GM12878 (cell line): ENCODE data around the gene BBS4. TPM values are rescaled to one million over a fixed set of nuclear protein-coding genes. Genes with fewer than 3 reads are reported as not detected.

ENCODE experiments used
- ATAC-seq: fragments of 200-7000 bp; cut with Tn5 transposase; 3 replicates; pipeline ENCODE4 v1.9.1; 2020; ENCODE audit warnings: mild to moderate bottlenecking, moderate library complexity
- BruUV-seq: library from RNA; stranded (reverse); fragments of 400-500 nt; replicated peaks from 2 replicates; lab custom pipeline; 2021; lab: Mats Ljungman, UMichigan
- CTCF ChIA-PET: fragments of 300-600 bp; sonication (Branson Sonifier 250); formaldehyde crosslinking; extraction: SDS; loops from one replicate; lab custom pipeline; 2021; ENCODE audit warnings: inconsistent platforms; lab: Yijun Ruan, JAX
- POLR2A ChIA-PET: fragments of 350-600 bp; formaldehyde crosslinking; extraction: SDS; loops from one replicate; lab custom pipeline; 2021; ENCODE audit warnings: inconsistent platforms; lab: Charles Lee
- RAD21 ChIA-PET: fragments of 300-600 bp; sonication (Branson Sonifier 250); formaldehyde crosslinking; loops from one replicate; lab custom pipeline; 2023; ENCODE audit warnings: antibody characterized with exemption; ENCODE audit not compliant: unreplicated experiment; lab: Charles Lee
- SMC1A ChIA-PET: fragments of 300-600 bp; sonication (Branson Sonifier 250); formaldehyde crosslinking; loops from one replicate; lab custom pipeline; 2023; ENCODE audit not compliant: unreplicated experiment, uncharacterized antibody; lab: Charles Lee
- DNase-seq: peaks from one replicate; pipeline ENCODE4 v3.0.0-alpha.2; 2011; ENCODE audit warnings: low read depth, low spot score
- FAIRE-seq: peaks from 3 replicates; lab custom pipeline; 2011; peaks lifted over from hg19 to GRCh38; lab: Jason Lieb, UNC
- H2AFZ ChIP-seq: 2 replicates; pipeline ENCODE4 v1.6.0; 2011; ENCODE audit warnings: low read depth, low read length, control low read depth; ENCODE audit not compliant: control insufficient read depth
- H3K27ac ChIP-seq: 2 replicates; pipeline ENCODE4 v1.5.1; 2011; ENCODE audit warnings: control low read depth; ENCODE audit not compliant: control insufficient read depth, insufficient read depth
- H3K27me3 ChIP-seq, 2 experiments: replicated peaks in 1 of 2; 2 replicates each; pipeline versions ENCODE4 v1.6.0 to v1.6.1; 2011; ENCODE audit warnings: low read length in 1 of 2; ENCODE audit not compliant: control insufficient read depth in 2 of 2, insufficient read depth in 2 of 2
- H3K36me3 ChIP-seq, 2 experiments: 2 replicates each; pipeline ENCODE4 v1.5.1; 2011; ENCODE audit warnings: low read length in 1 of 2; ENCODE audit not compliant: control insufficient read depth in 2 of 2, insufficient read depth in 2 of 2
- H3K4me1 ChIP-seq: 2 replicates; pipeline ENCODE4 v1.6.1; 2011; ENCODE audit warnings: mild to moderate bottlenecking, low read length, moderate library complexity, mixed read lengths; ENCODE audit not compliant: control insufficient read depth, insufficient read depth
- H3K4me2 ChIP-seq: 2 replicates; pipeline ENCODE4 v1.6.0; 2011; ENCODE audit warnings: control low read depth; ENCODE audit not compliant: control insufficient read depth, insufficient read depth
- H3K4me3 ChIP-seq: fragments of 200-600 bp; sonication (generic); 2 replicates; pipeline ENCODE4 v1.5.1; 2016
- H3K79me2 ChIP-seq: 2 replicates; pipeline ENCODE4 v1.6.0; 2011; ENCODE audit warnings: low read length; ENCODE audit not compliant: control insufficient read depth, insufficient read depth
- H3K9ac ChIP-seq: 2 replicates; pipeline ENCODE4 v1.8.0; 2011; ENCODE audit warnings: low read length, control low read depth, mixed read lengths; ENCODE audit not compliant: control insufficient read depth, insufficient read depth
- H3K9me3 ChIP-seq: replicated peaks from 3 replicates; pipeline ENCODE4 v1.5.1; 2011; ENCODE audit warnings: mild to moderate bottlenecking, low read length; ENCODE audit not compliant: control insufficient read depth, insufficient read depth
- H4K20me1 ChIP-seq: 2 replicates; pipeline ENCODE4 v1.6.0; 2011; ENCODE audit not compliant: control insufficient read depth, insufficient read depth
- ATF7 ChIP-seq: fragments of 450-650 bp; IDR thresholded peaks from 2 replicates; pipeline ENCODE4 v1.6.1; 2016; ENCODE audit warnings: low read depth, mild to moderate bottlenecking
- JUND ChIP-seq: IDR thresholded peaks from 2 replicates; pipeline ENCODE4 v1.6.1; 2012; ENCODE audit warnings: low read depth, mild to moderate bottlenecking, low read length, improper control_type of control experiment, moderate library complexity
- MEF2B ChIP-seq: fragments of 450-650 bp; IDR thresholded peaks from 2 replicates; pipeline ENCODE4 v1.6.1; 2018; ENCODE audit warnings: mild to moderate bottlenecking, moderate library complexity; ENCODE audit not compliant: partially characterized antibody, poor library complexity, severe bottlenecking
- NFXL1 ChIP-seq: fragments of 450-650 bp; IDR thresholded peaks from 2 replicates; pipeline ENCODE4 v1.6.1; 2017; ENCODE audit warnings: antibody characterized with exemption, mild to moderate bottlenecking, borderline replicate concordance
- PKNOX1 ChIP-seq: fragments of 450-650 bp; IDR thresholded peaks from 2 replicates; pipeline ENCODE4 v1.6.1; 2016; ENCODE audit warnings: mild to moderate bottlenecking
- RB1 ChIP-seq: fragments of 450-650 bp; formaldehyde crosslinking; IDR thresholded peaks from 2 replicates; pipeline ENCODE4 v1.6.1; 2017; ENCODE audit warnings: mild to moderate bottlenecking, borderline replicate concordance
- RELA ChIP-seq: fragments of 450-650 bp; IDR thresholded peaks from 2 replicates; pipeline ENCODE4 v1.8.0; 2014; ENCODE audit warnings: borderline replicate concordance; ENCODE audit not compliant: partially characterized antibody
- SIN3A ChIP-seq: IDR thresholded peaks from 2 replicates; pipeline ENCODE4 v1.6.1; 2012; ENCODE audit warnings: low read depth, low read length, improper control_type of control experiment
- SIX5 ChIP-seq: IDR thresholded peaks from 2 replicates; pipeline ENCODE4 v1.6.1; 2011; ENCODE audit warnings: mild to moderate bottlenecking, low read depth, low read length, moderate library complexity; ENCODE audit not compliant: severe bottlenecking
- SMARCA5 ChIP-seq: fragments of 450-650 bp; IDR thresholded peaks from 2 replicates; pipeline ENCODE4 v1.6.1; 2017; ENCODE audit warnings: mild to moderate bottlenecking
- USF2 ChIP-seq: IDR thresholded peaks from 2 replicates; pipeline ENCODE4 v1.6.1; 2011; ENCODE audit warnings: low read depth, low read length, improper control_type of control experiment, borderline replicate concordance
- YY1 ChIP-seq: IDR thresholded peaks from 2 replicates; pipeline ENCODE4 v1.6.1; 2011; ENCODE audit warnings: low read depth, mild to moderate bottlenecking, low read length
- ZZZ3 ChIP-seq: IDR thresholded peaks from 2 replicates; pipeline ENCODE4 v1.6.1; 2011; ENCODE audit warnings: low read depth; ENCODE audit not compliant: control insufficient read depth, insufficient read length
- WGBS: methylation state at CpG from one replicate; pipeline ENCODE4 v1.1.6; 2016; ENCODE audit warnings: low lambda C conversion rate; ENCODE audit not compliant: insufficient replicate concordance, insufficient coverage; ENCODE audit errors: missing lambda C conversion rate; 5-methylcytosine and 5-hydroxymethylcytosine counted together
- in situ Hi-C: fragments of 300-500 bp; cut with MboI; formaldehyde crosslinking; loops from 9 replicates; pipeline ENCODE4 v1.14.3; 2018; ENCODE audit warnings: mixed read lengths
- intact Hi-C: fragments of 100-400 bp; cut with micrococcal nuclease; formaldehyde crosslinking; loops from one replicate; pipeline ENCODE4 v1.14.2; 2022; ENCODE audit not compliant: unreplicated experiment
- polyA plus RNA-seq, 11 experiments: library from polyadenylated mRNA; depleted of rRNA in 4 of 11; unstranded in 6 of 11; stranded (reverse) in 5 of 11; fragments of >200 nt; fragmentation: Nextera tagmentation in 4 of 11; fragmentation: Illumina TruSeq in 1 of 11; extraction: Ambion mirVana in 4 of 11; extraction: Trizol in 1 of 11; gene quantifications; 1 replicate in 1 of 11; 2 replicates in 10 of 11; pipeline versions ENCODE4 v1.2.1 to v1.2.3, GENCODE V29; 2011 to 2016; ENCODE audit warnings: inconsistent platforms in 2 of 11, missing spikeins in 2 of 11, low read depth in 1 of 11
- total RNA-seq, 4 experiments: library from RNA; depleted of rRNA in 3 of 4; stranded (reverse); fragments of >200 nt in 3 of 4; fragmentation: Illumina TruSeq in 1 of 4; extraction: Trizol in 1 of 4; gene quantifications; 2 replicates each; pipeline versions ENCODE4 v1.2.1 to v1.2.3, GENCODE V29; 2013 to 2021

BBS4 gene
- total and polyA plus RNA-seq, 10 of the 15 experiments (the other 5 are each of a cell fraction or from before 2014, with no cell fraction given) = 7.2 to 22.1 (median 9.9) TPM

- Histone ChIP-seq H3K9ac (no peak overlapping the region), H3K27ac (no peak overlapping the region)
- no peak for TF ChIP-seq JUND
- no peak for TF ChIP-seq PKNOX1
- no peak for TF ChIP-seq USF2
- TF ChIP-seq RELA = no peak
- no peak for TF ChIP-seq MEF2B
- TF ChIP-seq ATF7 = no peak
- TF ChIP-seq NFXL1 = no peak
- TF ChIP-seq SMARCA5 = no peak
- no peak for TF ChIP-seq YY1
- no peak for TF ChIP-seq SIN3A
- no peak for TF ChIP-seq SIX5
- no peak for TF ChIP-seq RB1
- no peak for TF ChIP-seq ZZZ3
- TF ChIP-seq, all 136 proteins: peak for 0
- no peak for ATAC-seq
- no peak overlapping the region for H3K4me2 ChIP-seq
- no peaks in the 10 kb centered on the region for H3K9me3 ChIP-seq
- WGBS = 91% methylated on average over 9 of the region's 9 CpGs
- H3K4me3 ChIP-seq = no peak overlapping the region
- no peak for FAIRE-seq
- TSS peak; percentile 52 for BruUV-seq
- DNase-seq = no peak
- H3K27me3 ChIP-seq = no peaks in the 10 kb centered on the region
- peaks cover 19 to 22% of the 10 kb centered on the region in 2 experiments for H3K36me3 ChIP-seq
- ChIA-PET CTCF (interaction anchor here (0.8 to 5.0 kb wide), 6 partner anchors 12 to 29 kb away, joined by 3 to 31 read pairs (median 3); no protein-coding TSS in a partner anchor), RAD21 (interaction anchor here (1.2 kb wide), 1 partner anchor 29 kb away, joined by 3 read pairs; no protein-coding TSS in a partner anchor), SMC1A (interaction anchor here (0.7 to 3.4 kb wide), 4 partner anchors 12 to 30 kb away, joined by 3 to 22 read pairs (median 10); no protein-coding TSS in a partner anchor), POLR2A (no interaction called here)
- H4K20me1 ChIP-seq = no peaks in the 10 kb centered on the region
- H3K79me2 ChIP-seq = no peaks in the 10 kb centered on the region
- no peaks in the 10 kb centered on the region for H3K4me1 ChIP-seq
- in situ Hi-C loops = no loop called here
- no peak overlapping the region for H2AFZ ChIP-seq
- intact Hi-C loops = no loop called here
Measured at GRCh38 chr15:72751751-72752455, 65.9 kb downstream of the BBS4 start.
